ENCODE data around the gene TSEN15.
"Not testable (repeated sequence)": the region's sequence is repeated elsewhere in the genome, so short reads cannot be mapped to it uniquely, and the experiment has no call there.

Gene TSEN15

GRCh38 chr1:184031092-184031408 lies 20.5 kb upstream of the TSEN15 start:
- H3K4me3 ChIP-seq (ENCODE audit: low read depth, low read length): no peak overlapping the region

DNA sequence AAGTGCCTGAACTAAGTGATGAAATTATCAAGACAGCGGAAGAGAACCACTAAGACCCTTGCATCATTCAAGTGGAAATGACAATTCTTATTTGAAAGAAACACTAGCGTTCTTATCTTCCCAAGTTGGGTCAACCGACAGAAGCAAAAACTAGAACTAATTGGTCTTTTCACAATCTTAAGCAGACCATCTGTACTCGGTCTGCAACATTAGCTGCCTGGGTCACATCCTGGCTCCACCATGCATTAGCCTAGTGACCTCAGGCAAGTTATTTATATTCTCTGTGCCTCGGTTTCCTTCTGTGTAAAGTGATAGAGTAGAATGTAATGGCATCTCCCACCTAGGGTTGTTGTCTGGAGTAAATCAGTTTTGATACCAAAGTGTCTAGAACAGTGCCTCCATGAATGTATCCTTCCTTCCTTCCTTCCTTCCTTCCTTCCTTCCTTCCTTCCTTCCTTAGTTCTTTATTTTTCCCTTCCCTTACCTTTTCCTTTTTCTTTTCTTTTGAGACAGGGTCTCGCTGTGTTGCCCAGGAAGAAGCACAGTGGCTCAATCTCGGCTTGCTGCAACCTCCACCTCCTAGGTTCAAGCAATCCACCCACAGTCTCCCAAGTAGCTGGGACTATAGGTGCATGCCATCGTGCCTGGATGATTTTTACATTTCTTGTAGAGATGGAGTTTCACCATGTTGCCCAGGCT lies 20.0 kb upstream of the TSEN15 start:
- H3K4me3 ChIP-seq (ENCODE audit: low read depth, low read length): no peak overlapping the region

DNA sequence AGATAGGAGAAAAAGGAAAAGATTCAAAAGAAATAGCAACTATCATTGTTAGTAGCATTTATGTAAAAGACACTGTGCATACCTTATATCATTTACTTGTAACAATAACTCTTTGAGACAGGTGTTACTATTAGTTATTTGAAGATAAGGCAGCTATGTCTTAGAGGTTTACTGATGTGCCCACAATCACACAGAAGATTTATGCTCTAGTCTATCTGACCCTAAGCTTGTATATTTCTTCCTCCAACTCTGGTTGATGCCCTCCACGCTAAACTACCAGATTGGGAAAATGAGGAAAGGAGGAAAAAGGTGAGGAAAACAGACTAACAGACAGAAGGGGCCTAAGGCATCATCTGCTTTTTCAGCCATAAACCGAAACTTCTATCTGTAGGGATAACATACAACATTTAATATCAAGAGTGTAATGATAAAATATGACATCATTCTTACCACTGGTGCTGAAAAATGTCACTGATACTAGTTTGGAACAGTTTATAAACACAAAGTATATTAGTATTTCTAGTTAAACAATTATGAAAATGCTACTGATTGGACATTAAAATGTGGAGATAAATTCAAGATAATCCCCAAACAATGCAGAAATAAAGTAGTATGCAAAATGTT lies 19.1 kb upstream of the TSEN15 start:
- H3K4me3 ChIP-seq (ENCODE audit: low read depth, low read length): no peak overlapping the region

- no peak overlapping the region for H3K4me3 ChIP-seq (ENCODE audit: low read depth, low read length)
Measured at GRCh38 chr1:184032930-184033418, 18.6 kb upstream of the TSEN15 start.

DNA sequence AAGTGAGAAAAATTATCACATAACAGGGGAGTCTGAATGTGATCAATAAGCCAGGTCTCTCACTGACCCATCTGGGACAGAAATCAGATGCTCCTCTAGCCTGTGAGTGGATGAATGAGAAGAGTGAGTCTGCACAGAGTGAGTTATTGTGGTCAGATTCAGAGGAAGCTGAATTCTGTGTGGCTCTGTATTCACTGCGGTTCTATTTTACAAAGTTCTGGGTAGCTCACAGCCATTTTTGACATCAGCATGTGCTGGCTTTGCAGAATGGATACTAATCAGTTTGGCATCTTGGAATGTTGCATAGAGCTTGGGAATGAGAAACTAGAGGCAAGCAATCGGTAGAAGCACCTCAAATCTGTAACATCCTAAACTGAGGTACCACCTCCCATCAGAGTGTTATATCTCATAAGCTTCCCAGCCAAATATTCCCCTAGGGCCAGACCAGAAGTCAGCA lies 17.8 kb upstream of the TSEN15 start:
- H3K4me3 ChIP-seq (ENCODE audit: low read depth, low read length): no peak overlapping the region

- H3K4me3 ChIP-seq (ENCODE audit: low read depth, low read length): no peak overlapping the region
Measured at GRCh38 chr1:184034761-184035379, 16.7 kb upstream of the TSEN15 start.

GRCh38 chr1:184035719-184036516 lies 15.6 kb upstream of the TSEN15 start:
- H3K4me3 ChIP-seq (ENCODE audit: low read depth, low read length): peak overlapping the region; percentile 45

GRCh38 chr1:184036517-184036949 lies 15.0 kb upstream of the TSEN15 start:
- H3K4me3 ChIP-seq (ENCODE audit: low read depth, low read length): peak overlapping the region; percentile 45

DNA sequence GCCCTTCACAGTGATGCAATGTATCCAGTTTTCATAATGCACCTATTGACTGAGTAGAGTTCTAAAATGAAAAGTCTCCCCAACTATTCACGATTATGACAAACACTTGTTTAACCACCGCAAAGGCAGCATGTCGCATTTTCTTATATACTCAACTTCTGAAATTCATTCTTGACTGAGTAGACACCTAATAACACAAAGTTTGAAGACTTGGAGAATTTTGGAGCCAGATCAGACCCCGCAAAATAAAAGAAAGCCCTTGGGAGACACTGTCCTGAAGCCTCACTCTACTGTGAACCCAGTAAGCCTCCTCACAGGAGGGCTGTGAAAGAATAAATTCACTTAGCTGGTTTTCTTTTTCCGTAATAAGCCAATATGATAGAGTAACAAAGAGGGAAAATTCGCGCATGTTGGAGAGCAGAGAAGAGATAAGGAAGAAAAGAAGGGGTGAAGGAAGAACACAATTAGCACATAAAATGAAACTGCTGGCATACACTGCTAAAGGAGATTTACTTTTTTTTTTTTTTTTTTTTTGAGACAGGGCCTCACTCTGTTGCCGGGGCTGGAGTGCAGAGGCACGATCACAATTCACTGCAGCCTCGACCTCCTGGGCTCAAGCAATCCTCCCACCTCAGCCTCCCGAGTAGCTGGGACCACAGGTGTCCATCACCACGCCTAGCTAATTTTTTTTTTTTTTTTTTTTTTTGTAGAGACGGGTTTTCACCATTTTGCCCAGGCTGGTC lies 13.5 kb upstream of the TSEN15 start:
- peak overlapping the region; percentile 45 for H3K4me3 ChIP-seq (ENCODE audit: low read depth, low read length)

DNA sequence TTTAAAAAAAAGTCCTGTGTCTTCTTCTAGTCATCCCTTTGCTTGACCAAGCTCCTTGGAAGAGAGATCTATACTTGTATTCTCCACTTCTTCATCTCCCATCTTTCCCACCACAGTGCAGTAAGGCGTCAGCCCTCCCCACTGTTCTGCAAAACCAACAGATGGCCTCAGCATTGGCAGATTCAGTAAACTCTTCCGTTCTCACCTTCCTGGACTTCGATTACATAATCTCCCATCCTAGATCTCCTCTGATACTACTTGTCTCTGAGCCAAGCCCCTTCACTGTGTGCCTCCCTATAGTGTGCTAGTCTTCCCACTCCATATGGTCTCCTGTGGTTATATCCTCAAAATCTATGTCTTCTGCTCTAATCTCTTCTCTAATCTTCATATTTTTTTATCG lies 12.4 kb upstream of the TSEN15 start:
- H3K4me3 ChIP-seq (ENCODE audit: low read depth, low read length): no peak overlapping the region

GRCh38 chr1:184041731-184042130 lies 9.8 kb upstream of the TSEN15 start:
- no peak overlapping the region for H3K4me3 ChIP-seq (ENCODE audit: low read depth, low read length)

GRCh38 chr1:184043315-184043714 lies 8.2 kb upstream of the TSEN15 start:
- not testable (repeated sequence) for H3K4me3 ChIP-seq (ENCODE audit: low read depth, low read length)

- H3K4me3 ChIP-seq (ENCODE audit: low read depth, low read length): no peak overlapping the region
Measured at GRCh38 chr1:184044603-184045376, 6.7 kb upstream of the TSEN15 start.

GRCh38 chr1:184047541-184047940 lies 4.0 kb upstream of the TSEN15 start:
- not testable (repeated sequence) for H3K4me3 ChIP-seq (ENCODE audit: low read depth, low read length)

DNA sequence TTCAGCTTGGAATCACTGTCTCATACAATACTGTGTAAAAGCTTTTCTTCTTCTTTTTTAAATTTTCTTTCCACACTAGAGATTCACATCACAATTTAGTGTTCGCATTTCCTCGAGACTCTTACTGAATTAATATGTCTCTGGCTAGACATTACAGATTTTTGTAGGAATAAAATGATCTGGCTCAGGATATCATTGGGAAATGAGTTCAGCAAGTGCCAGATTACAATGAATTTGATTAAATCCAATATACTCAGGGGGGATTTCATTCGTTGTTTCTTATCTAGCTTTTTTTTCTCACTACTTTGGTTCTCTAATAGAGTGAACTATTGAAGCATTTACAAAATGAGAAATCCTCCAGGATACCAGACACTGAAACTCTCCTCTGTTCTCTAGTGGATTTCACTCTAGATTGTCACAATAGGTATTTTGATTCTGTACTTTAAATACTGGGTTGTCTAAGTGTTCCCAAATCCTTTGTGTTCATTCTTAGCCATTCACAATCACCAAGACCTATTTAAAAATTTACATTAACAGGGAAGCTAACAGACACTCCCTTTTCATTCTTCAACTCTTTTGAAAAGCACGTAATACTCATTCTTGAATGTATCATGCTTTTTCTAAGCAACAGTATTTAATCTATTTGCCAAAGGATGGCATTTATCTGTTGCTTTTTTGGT lies 2.8 kb upstream of the TSEN15 start:
- H3K4me3 ChIP-seq (ENCODE audit: low read depth, low read length): no peak overlapping the region

DNA sequence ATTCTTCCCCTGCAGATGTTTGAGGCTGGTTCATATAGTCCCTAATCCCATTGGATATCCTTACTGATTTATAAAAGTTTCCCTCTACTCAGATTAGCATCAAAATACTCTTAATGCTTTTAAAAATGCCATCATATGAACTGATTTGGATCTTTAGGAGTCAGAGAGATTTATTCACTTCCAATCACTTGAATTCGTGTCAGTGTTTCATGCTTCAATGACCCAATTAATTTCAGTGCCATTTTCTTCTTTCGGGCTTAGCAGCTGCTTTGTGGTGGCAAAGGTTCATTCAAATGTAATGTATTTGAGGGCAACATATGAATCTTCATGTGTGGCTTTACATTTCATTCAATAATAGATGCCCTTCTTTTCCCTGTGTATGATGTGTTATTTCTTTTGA lies 2.2 kb upstream of the TSEN15 start:
- H3K4me3 ChIP-seq (ENCODE audit: low read depth, low read length): no peak overlapping the region

DNA sequence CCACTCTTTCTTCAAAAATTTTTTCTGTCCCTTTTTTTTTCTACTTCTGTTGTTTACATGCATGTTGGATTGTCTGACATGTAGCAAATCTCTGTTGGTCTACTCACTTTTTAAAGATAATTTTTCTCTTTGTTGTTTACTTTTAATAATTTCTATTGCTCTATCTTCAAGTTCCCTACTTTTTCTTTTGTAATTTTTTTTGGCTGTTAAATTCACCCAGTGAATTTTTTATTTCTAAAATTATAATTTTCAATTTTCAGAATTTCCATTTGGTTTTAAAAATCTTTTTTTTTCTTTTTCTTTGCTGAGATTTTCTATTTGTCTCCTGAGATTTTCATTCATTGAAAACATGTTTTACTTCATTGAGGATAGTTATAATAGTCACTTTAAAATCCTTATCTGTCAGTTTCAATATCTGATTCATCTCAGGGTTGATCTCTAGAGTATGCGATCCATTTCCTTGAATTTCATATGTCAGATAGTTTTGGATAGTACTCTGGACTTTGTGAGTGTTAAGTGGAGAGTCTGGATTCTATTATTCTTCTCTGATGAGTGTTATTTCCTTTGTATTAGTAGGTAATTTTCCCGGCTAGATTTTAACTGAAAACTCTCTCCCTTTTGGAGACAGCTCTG lies 1.6 kb upstream of the TSEN15 start:
- H3K4me3 ChIP-seq (ENCODE audit: low read depth, low read length): no peak overlapping the region

DNA sequence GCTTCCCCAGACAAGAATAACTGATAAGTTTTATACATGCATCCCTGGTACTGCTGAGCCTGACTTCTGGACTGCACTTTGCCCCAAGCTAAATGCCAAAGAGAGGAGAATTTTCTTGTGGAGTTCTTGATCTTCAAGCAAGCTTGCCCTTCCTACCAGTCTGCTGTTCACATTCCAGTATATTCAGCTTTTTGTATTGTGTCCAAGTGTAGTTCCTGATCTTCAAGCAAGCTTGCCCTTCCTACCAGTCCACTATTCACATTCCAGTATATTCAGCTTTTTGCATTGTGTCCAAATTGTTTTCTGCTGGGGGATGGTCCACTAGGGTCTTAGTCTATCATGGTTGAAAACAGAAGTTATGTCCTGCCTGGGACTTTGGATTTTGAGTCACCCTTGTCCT lies 894 bp upstream of the TSEN15 start:
- no peak overlapping the region for H3K4me3 ChIP-seq (ENCODE audit: low read depth, low read length)

DNA sequence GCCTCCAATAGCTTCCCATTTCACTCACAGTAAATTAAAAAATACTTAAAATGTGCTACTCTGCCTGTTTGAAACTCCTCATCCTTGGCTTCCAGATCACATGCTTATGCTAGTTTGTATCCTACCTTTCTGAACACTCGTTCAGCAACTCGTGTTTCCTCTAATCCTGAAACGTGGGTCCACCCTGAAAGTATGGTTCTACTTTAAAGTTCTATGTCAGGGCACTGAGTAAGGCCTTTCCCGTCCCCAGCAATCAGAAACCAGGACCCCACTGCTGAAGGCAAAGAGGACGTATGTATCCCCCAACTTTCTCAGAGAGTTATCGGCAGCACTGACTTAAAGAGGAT lies 419 bp upstream of the TSEN15 start:
- H3K4me3 ChIP-seq (ENCODE audit: low read depth, low read length): peak overlapping the region; percentile 80
